PFSK-1 (cell line): ENCODE data around the gene NFIA.

ENCODE experiments used
- FOXP2 ChIP-seq: optimal IDR thresholded peaks from 2 replicates; pipeline ENCODE3; 2011; ENCODE audit warnings: borderline replicate concordance, control low read depth, inconsistent platforms; ENCODE audit not compliant: insufficient read depth; ENCODE audit errors: extremely low read length, extremely low read depth
- POLR2AphosphoS5 ChIP-seq: IDR thresholded peaks from 2 replicates; pipeline ENCODE4 v1.6.1; 2012; ENCODE audit warnings: low read depth, mild to moderate bottlenecking, control low read depth, low read length, moderate library complexity
- REST ChIP-seq, 2 experiments: IDR thresholded peaks; 2 replicates each; pipeline versions ENCODE4 v1.6.1 to v1.8.0; 2011 to 2012; ENCODE audit warnings: low read depth in 2 of 2, low read length in 2 of 2, control low read depth in 1 of 2, inconsistent platforms in 1 of 2, mild to moderate bottlenecking in 1 of 2, moderate library complexity in 1 of 2; ENCODE audit not compliant: insufficient read depth in 1 of 2
- SIN3A ChIP-seq: IDR thresholded peaks from 2 replicates; pipeline ENCODE4 v1.6.1; 2012; ENCODE audit warnings: mild to moderate bottlenecking, low read length, moderate library complexity, borderline replicate concordance; ENCODE audit not compliant: insufficient read depth
- TAF1 ChIP-seq: IDR thresholded peaks from 2 replicates; pipeline ENCODE4 v1.6.1; 2012; ENCODE audit warnings: low read length, control low read depth, borderline replicate concordance; ENCODE audit not compliant: insufficient read depth

NFIA gene

GRCh38 chr1:61420243-61420642 lies 337.9 kb downstream of the NFIA start:
- TF ChIP-seq TAF1 (no peak), REST (IDR thresholded peaks at IDR 0.05; ENCODE audit: insufficient read depth in 1 of 2, low read depth in 2 of 2, low read length in 2 of 2) (no peak), FOXP2 (no peak), POLR2AphosphoS5 (no peak), SIN3A (no peak)

- no peak for TF ChIP-seq SIN3A
- no peak for TF ChIP-seq REST (IDR thresholded peaks at IDR 0.05; ENCODE audit: insufficient read depth in 1 of 2, low read depth in 2 of 2, low read length in 2 of 2)
- TF ChIP-seq TAF1 = no peak
- no peak for TF ChIP-seq POLR2AphosphoS5
- TF ChIP-seq FOXP2 = no peak
These were observed 338.8 kb downstream of the NFIA start for GRCh38 chr1:61420909-61421835.

GRCh38 chr1:61423643-61424042 lies 341.3 kb downstream of the NFIA start:
- no peak for TF ChIP-seq SIN3A
- TF ChIP-seq POLR2AphosphoS5 = no peak
- no peak for TF ChIP-seq FOXP2
- TF ChIP-seq TAF1 = no peak
- no peak for TF ChIP-seq REST (IDR thresholded peaks at IDR 0.05; ENCODE audit: insufficient read depth in 1 of 2, low read depth in 2 of 2, low read length in 2 of 2)

- TF ChIP-seq REST (IDR thresholded peaks at IDR 0.05; ENCODE audit: insufficient read depth in 1 of 2, low read depth in 2 of 2, low read length in 2 of 2) = no peak
These were observed 342.0 kb downstream of the NFIA start for GRCh38 chr1:61424382-61424781.
